ENCODE data around the gene LRCH4.
"Not testable (repeated sequence)": the region's sequence is repeated elsewhere in the genome, so short reads cannot be mapped to it uniquely, and the experiment has no call there.

LRCH4 gene

DNA sequence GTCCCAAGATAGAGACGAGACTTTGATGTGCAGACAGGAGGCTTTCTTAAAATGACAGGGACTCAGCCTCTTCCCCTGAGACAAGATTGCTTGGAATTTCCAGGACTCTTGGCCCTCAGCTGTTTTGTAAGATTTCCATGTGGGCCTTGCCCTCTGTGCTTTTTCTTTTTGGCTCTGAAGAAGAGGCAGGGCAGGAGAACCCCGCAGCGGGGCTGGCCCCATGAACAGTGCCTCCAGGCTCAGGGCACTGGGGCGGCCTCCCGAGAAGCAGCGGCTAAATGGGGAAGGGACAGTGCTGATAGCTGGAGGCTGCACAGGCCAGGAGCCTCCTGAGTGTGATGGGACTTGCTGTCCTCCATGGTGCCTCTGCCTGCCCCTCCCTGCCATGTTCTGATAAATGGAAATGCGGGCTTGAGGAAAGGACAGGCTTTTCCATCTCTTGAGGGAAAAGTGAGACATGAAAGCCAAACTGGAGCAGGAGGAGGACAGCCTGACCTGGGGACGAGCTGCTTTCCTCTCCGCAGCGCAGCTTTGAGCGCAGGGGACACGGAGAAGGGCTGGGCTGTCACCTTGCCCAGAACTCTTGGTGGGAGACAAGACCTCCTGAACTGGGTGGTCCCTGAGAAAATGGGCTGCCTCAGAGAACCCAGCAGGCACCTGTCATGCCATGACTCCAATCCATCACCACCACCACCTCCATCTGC is 24.3 kb downstream of the LRCH4 start:
- peaks cover 24% of the 10 kb centered on the region for H3K36me3 ChIP-seq (ENCODE audit: insufficient read depth, low read length)
- H3K4me2 ChIP-seq (ENCODE audit: low read length): no peak overlapping the region
- peaks cover 8% of the 10 kb centered on the region for H3K4me1 ChIP-seq (ENCODE audit: control insufficient read depth, insufficient read depth, low read length)
- no peaks in the 10 kb centered on the region for H3K27me3 ChIP-seq (ENCODE audit: control insufficient read depth, insufficient read depth, low read length)
- H3K9me3 ChIP-seq (replicated peaks; ENCODE audit: low read length): no peaks in the 10 kb centered on the region
- no peak overlapping the region for H3K9ac ChIP-seq (ENCODE audit: low read depth, low read length)
- no peak overlapping the region for H3K4me3 ChIP-seq (ENCODE audit: low read length)

DNA sequence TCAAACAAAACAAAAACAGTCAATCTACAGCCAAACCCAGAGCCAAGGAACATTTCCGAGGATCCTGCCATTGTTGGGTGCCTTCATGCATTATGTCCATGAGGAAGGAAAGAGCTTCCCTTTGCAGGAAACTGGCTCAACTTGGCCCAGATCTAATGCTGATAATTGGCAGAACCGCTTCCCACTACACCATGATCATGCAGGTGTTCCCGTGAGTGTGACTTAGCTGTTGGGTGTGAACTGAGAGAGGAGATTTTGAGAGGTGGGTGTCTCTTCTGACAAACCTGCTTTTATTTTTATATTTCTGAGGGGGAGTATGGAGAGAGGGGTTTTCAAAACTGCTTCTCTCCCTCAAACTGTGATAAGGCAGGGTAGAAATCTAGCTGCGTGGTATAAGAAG is 26.8 kb downstream of the LRCH4 start:
- H3K4me2 ChIP-seq (ENCODE audit: low read length): no peak overlapping the region
- peaks cover 39% of the 10 kb centered on the region for H3K36me3 ChIP-seq (ENCODE audit: insufficient read depth, low read length)
- H3K27me3 ChIP-seq (ENCODE audit: control insufficient read depth, insufficient read depth, low read length): no peaks in the 10 kb centered on the region
- H3K9me3 ChIP-seq (replicated peaks; ENCODE audit: low read length): no peaks in the 10 kb centered on the region
- H3K4me3 ChIP-seq (ENCODE audit: low read length): no peak overlapping the region
- peaks cover 22% of the 10 kb centered on the region for H3K4me1 ChIP-seq (ENCODE audit: control insufficient read depth, insufficient read depth, low read length)
- no peak overlapping the region for H3K9ac ChIP-seq (ENCODE audit: low read depth, low read length)

DNA sequence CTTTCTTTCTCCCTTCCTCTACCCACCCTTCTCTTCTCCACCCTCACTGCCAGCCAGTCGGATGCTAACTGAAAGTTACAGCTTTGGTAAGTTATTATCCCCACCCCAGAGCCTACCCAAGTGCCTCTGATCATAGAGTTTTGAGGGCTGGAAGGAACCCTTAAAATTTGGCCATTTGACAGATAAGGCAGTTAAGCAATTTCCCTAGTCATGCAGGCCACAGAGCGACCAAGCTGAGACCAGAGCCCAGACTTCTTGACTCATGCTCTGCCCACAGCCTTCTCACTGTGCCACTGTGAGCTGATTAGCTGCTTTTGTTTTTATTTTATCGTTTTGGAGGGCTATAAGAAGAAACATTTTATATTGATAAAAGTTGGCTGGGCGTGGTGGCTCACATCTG is 29.4 kb downstream of the LRCH4 start:
- Histone ChIP-seq H3K36me3 (ENCODE audit: insufficient read depth, low read length) (peaks cover 44% of the 10 kb centered on the region), H3K9me3 (replicated peaks; ENCODE audit: low read length) (no peaks in the 10 kb centered on the region), H3K27me3 (ENCODE audit: control insufficient read depth, insufficient read depth, low read length) (no peaks in the 10 kb centered on the region), H3K4me2 (ENCODE audit: low read length) (peak overlapping the region; percentile 46), H3K4me3 (ENCODE audit: low read length) (no peak overlapping the region), H3K4me1 (ENCODE audit: control insufficient read depth, insufficient read depth, low read length) (peaks cover 22% of the 10 kb centered on the region), H3K9ac (ENCODE audit: low read depth, low read length) (peak overlapping the region; percentile 47)

DNA sequence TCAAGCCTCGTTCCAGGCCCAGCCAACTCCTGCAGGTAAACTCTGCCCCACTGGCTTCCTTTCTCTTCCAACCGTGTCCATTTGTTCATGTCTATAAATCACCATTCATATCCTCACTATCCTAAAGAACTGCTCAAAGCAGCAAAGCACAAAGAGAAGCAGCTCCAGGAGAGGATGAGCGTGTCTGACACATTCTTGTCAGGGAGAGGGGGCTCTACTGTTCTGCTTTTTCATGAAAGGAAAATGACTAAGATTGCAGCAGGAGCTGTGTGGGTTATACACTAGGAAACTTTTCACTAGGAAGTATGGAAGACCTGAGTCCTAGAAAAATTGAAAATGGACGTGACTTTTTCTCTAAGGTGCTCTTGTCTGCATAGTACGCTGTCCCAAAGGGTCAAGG is 30.2 kb downstream of the LRCH4 start:
- no peaks in the 10 kb centered on the region for H3K27me3 ChIP-seq (ENCODE audit: control insufficient read depth, insufficient read depth, low read length)
- H3K4me3 ChIP-seq (ENCODE audit: low read length): no peak overlapping the region
- H3K4me2 ChIP-seq (ENCODE audit: low read length): no peak overlapping the region
- peaks cover 22% of the 10 kb centered on the region for H3K4me1 ChIP-seq (ENCODE audit: control insufficient read depth, insufficient read depth, low read length)
- H3K9ac ChIP-seq (ENCODE audit: low read depth, low read length): no peak overlapping the region
- H3K9me3 ChIP-seq (replicated peaks; ENCODE audit: low read length): no peaks in the 10 kb centered on the region
- H3K36me3 ChIP-seq (ENCODE audit: insufficient read depth, low read length): peaks cover 40% of the 10 kb centered on the region

DNA sequence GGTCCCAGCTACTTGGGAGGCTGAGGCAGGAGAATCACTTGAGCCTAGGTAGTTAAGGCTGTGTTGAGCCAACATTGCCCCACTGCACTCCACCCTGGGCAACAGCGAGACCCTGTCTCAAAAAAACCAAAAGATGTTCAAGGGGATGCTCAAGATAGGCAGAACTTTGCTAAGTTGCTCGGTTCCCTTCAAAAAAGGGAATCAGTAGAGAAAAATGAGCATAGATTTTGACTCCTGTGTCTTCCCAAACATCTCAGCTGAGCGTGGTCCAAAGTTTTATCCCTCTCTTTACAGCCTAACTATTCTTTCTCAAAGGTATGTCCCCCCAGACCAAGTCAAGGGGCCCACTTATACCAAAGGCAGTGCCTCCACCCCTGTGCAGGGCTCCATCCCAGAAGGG is 32.9 kb downstream of the LRCH4 start:
- Histone ChIP-seq H3K36me3 (ENCODE audit: insufficient read depth, low read length) (peaks cover 47% of the 10 kb centered on the region), H3K9me3 (replicated peaks; ENCODE audit: low read length) (no peaks in the 10 kb centered on the region), H3K9ac (ENCODE audit: low read depth, low read length) (no peak overlapping the region), H3K4me3 (ENCODE audit: low read length) (no peak overlapping the region), H3K4me1 (ENCODE audit: control insufficient read depth, insufficient read depth, low read length) (peaks cover 28% of the 10 kb centered on the region), H3K27me3 (ENCODE audit: control insufficient read depth, insufficient read depth, low read length) (no peaks in the 10 kb centered on the region), H3K4me2 (ENCODE audit: low read length) (no peak overlapping the region)

- H3K9me3 ChIP-seq (replicated peaks; ENCODE audit: low read length): no peaks in the 10 kb centered on the region
- H3K36me3 ChIP-seq (ENCODE audit: insufficient read depth, low read length): peaks cover 46% of the 10 kb centered on the region
- no peaks in the 10 kb centered on the region for H3K27me3 ChIP-seq (ENCODE audit: control insufficient read depth, insufficient read depth, low read length)
- H3K4me2 ChIP-seq (ENCODE audit: low read length): no peak overlapping the region
- no peak overlapping the region for H3K4me3 ChIP-seq (ENCODE audit: low read length)
- no peak overlapping the region for H3K9ac ChIP-seq (ENCODE audit: low read depth, low read length)
- H3K4me1 ChIP-seq (ENCODE audit: control insufficient read depth, insufficient read depth, low read length): peaks cover 33% of the 10 kb centered on the region
These were observed 33.4 kb downstream of the LRCH4 start for GRCh38 chr7:100552532-100552931.

DNA sequence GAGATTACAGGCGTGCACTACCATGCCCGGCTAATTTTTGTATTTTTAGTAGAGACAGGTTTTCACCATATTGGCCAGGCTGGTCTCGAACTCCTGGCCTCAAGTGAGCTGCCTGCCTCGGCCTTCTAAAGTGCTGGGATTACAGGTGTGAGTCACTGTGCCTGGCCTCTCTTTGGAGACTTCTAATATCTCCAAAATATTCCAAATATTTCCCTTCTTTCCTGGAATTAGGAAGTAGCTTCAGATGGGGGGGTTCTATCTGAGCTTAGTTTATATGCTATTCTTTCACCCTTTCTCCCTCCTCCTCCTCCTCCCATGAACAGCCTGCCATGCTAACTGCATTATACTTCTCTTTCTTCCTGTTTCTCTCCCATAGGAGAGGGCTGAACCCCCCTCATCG is 37.5 kb downstream of the LRCH4 start:
- H3K36me3 ChIP-seq (ENCODE audit: insufficient read depth, low read length): peaks cover 18% of the 10 kb centered on the region
- not testable (repeated sequence) for H3K4me3 ChIP-seq (ENCODE audit: low read length); H3K4me2 ChIP-seq (ENCODE audit: low read length); H3K9ac ChIP-seq (ENCODE audit: low read depth, low read length); H3K9me3 ChIP-seq (replicated peaks; ENCODE audit: low read length); H3K27me3 ChIP-seq (ENCODE audit: control insufficient read depth, insufficient read depth, low read length)
- peaks cover 51% of the 10 kb centered on the region for H3K4me1 ChIP-seq (ENCODE audit: control insufficient read depth, insufficient read depth, low read length)

- Histone ChIP-seq H3K9ac (ENCODE audit: low read depth, low read length) (peak overlapping the region; percentile 16), H3K27me3 (ENCODE audit: control insufficient read depth, insufficient read depth, low read length) (no peaks in the 10 kb centered on the region), H3K36me3 (ENCODE audit: insufficient read depth, low read length) (peaks cover 15% of the 10 kb centered on the region), H3K4me3 (ENCODE audit: low read length) (no peak overlapping the region), H3K4me1 (ENCODE audit: control insufficient read depth, insufficient read depth, low read length) (peaks cover 54% of the 10 kb centered on the region), H3K4me2 (ENCODE audit: low read length) (no peak overlapping the region), H3K9me3 (replicated peaks; ENCODE audit: low read length) (no peaks in the 10 kb centered on the region)
These were observed 38.1 kb downstream of the LRCH4 start for GRCh38 chr7:100547872-100548271.

GRCh38 chr7:100546926-100547800 is 38.8 kb downstream of the LRCH4 start:
- H3K4me3 ChIP-seq (ENCODE audit: low read length): no peak overlapping the region
- peaks cover 59% of the 10 kb centered on the region for H3K4me1 ChIP-seq (ENCODE audit: control insufficient read depth, insufficient read depth, low read length)
- no peaks in the 10 kb centered on the region for H3K27me3 ChIP-seq (ENCODE audit: control insufficient read depth, insufficient read depth, low read length)
- H3K9ac ChIP-seq (ENCODE audit: low read depth, low read length): no peak overlapping the region
- no peaks in the 10 kb centered on the region for H3K9me3 ChIP-seq (replicated peaks; ENCODE audit: low read length)
- peak overlapping the region; percentile 62 for H3K4me2 ChIP-seq (ENCODE audit: low read length)
- H3K36me3 ChIP-seq (ENCODE audit: insufficient read depth, low read length): peaks cover 10% of the 10 kb centered on the region

DNA sequence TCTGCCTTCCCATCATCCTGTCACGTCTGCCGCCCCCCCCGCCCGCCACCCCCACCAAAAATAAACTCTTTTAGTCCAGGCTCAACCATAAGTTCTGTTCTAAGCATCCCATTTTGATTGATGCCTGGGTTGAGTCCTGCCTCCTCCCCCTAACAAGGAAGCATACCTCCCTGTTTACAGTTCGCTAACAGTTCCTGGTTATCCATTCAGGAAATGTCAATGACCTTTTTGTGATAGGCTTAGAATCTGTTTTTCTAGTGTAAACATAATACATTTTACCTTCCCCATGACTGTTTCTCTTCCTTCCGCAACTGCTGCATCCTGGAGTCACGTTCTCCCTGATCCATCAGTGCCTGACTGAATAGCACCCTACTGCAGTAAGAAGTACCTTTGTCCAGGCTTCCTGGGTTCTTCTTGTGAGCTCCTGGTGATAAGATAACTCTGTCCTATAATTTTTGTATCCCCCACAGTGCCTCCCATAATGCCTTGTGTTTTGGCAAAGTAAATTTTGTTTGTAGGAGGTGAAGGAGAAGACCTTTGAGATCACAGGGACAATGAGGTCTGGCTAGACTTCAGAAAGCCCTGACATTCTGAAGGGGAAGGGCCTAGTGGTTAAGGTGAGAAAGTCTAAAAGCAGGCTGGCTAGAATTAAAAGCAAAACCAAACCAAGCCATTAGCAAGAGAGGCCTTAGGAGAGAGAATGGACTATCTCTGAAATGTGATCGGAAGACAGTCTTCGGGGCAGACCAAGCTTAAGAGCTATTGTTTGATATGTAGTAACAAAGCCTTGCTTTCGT is 39.6 kb downstream of the LRCH4 start:
- Histone ChIP-seq H3K4me1 (ENCODE audit: control insufficient read depth, insufficient read depth, low read length) (peaks cover 59% of the 10 kb centered on the region), H3K4me3 (ENCODE audit: low read length) (no peak overlapping the region), H3K36me3 (ENCODE audit: insufficient read depth, low read length) (peaks cover 9% of the 10 kb centered on the region), H3K9me3 (replicated peaks; ENCODE audit: low read length) (no peaks in the 10 kb centered on the region), H3K27me3 (ENCODE audit: control insufficient read depth, insufficient read depth, low read length) (no peaks in the 10 kb centered on the region), H3K9ac (ENCODE audit: low read depth, low read length) (peak overlapping the region; percentile 43), H3K4me2 (ENCODE audit: low read length) (peak overlapping the region; percentile 62)

GRCh38 chr7:100545360-100546128 is 40.4 kb downstream of the LRCH4 start:
- H3K9ac ChIP-seq (ENCODE audit: low read depth, low read length): peak overlapping the region; percentile 50
- peak overlapping the region; percentile 62 for H3K4me2 ChIP-seq (ENCODE audit: low read length)
- peaks cover 63% of the 10 kb centered on the region for H3K4me1 ChIP-seq (ENCODE audit: control insufficient read depth, insufficient read depth, low read length)
- H3K27me3 ChIP-seq (ENCODE audit: control insufficient read depth, insufficient read depth, low read length): no peaks in the 10 kb centered on the region
- H3K4me3 ChIP-seq (ENCODE audit: low read length): peak overlapping the region; percentile 6
- H3K36me3 ChIP-seq (ENCODE audit: insufficient read depth, low read length): peaks cover 8% of the 10 kb centered on the region
- H3K9me3 ChIP-seq (replicated peaks; ENCODE audit: low read length): no peaks in the 10 kb centered on the region

All from skeletal muscle satellite cell (primary cell).